ENCODE results near the gene PDE10A. TPM values are rescaled to one million over a fixed set of nuclear protein-coding genes. Genes with fewer than 3 reads are reported as not detected.
"Not testable (repeated sequence)": the region's sequence is repeated elsewhere in the genome, so short reads cannot be mapped to it uniquely, and the experiment has no call there.

Gene PDE10A
- total RNA-seq, 1 donor: 5.6 TPM

GRCh38 chr6:165511807-165512206, 151.2 kb downstream of the PDE10A start:
- DNase-seq (ENCODE audit: low read depth): no peak
- no peak overlapping the region for H3K4me3 ChIP-seq (ENCODE audit: low read depth, low read length)
- TF ChIP-seq CTCF (IDR thresholded peaks at IDR 0.05; ENCODE audit: insufficient read depth, low read depth, low read length): no peak

- DNase-seq (ENCODE audit: low read depth): no peak
- no peak for TF ChIP-seq CTCF (IDR thresholded peaks at IDR 0.05; ENCODE audit: insufficient read depth, low read depth, low read length)
- H3K4me3 ChIP-seq (ENCODE audit: low read depth, low read length): no peak overlapping the region
Observed at GRCh38 chr6:165508321-165508869, 154.6 kb downstream of the PDE10A start.

- no peak overlapping the region for H3K4me3 ChIP-seq (ENCODE audit: low read depth, low read length)
- no peak for DNase-seq (ENCODE audit: low read depth)
- TF ChIP-seq CTCF (IDR thresholded peaks at IDR 0.05; ENCODE audit: insufficient read depth, low read depth, low read length): no peak
Observed at GRCh38 chr6:165506657-165507056, 156.4 kb downstream of the PDE10A start.

GRCh38 chr6:165500214-165500907, 162.7 kb downstream of the PDE10A start:
- not testable (repeated sequence) for DNase-seq (ENCODE audit: low read depth); H3K4me3 ChIP-seq (ENCODE audit: low read depth, low read length)

- no peak for TF ChIP-seq CTCF (IDR thresholded peaks at IDR 0.05; ENCODE audit: insufficient read depth, low read depth, low read length)
- DNase-seq (ENCODE audit: low read depth): no peak
- H3K4me3 ChIP-seq (ENCODE audit: low read depth, low read length): no peak overlapping the region
Observed at GRCh38 chr6:165497472-165497871, 165.6 kb downstream of the PDE10A start.

GRCh38 chr6:165488624-165489295, 174.3 kb downstream of the PDE10A start:
- DNase-seq (ENCODE audit: low read depth): no peak
- no peak for TF ChIP-seq CTCF (IDR thresholded peaks at IDR 0.05; ENCODE audit: insufficient read depth, low read depth, low read length)
- H3K4me3 ChIP-seq (ENCODE audit: low read depth, low read length): no peak overlapping the region

GRCh38 chr6:165487950-165488349, 175.1 kb downstream of the PDE10A start:
- no peak overlapping the region for H3K4me3 ChIP-seq (ENCODE audit: low read depth, low read length)
- DNase-seq (ENCODE audit: low read depth): no peak
- no peak for TF ChIP-seq CTCF (IDR thresholded peaks at IDR 0.05; ENCODE audit: insufficient read depth, low read depth, low read length)

All from fibroblast of villous mesenchyme (primary cell).